ENCODE results near the gene ADD1.

ADD1 gene

DNA sequence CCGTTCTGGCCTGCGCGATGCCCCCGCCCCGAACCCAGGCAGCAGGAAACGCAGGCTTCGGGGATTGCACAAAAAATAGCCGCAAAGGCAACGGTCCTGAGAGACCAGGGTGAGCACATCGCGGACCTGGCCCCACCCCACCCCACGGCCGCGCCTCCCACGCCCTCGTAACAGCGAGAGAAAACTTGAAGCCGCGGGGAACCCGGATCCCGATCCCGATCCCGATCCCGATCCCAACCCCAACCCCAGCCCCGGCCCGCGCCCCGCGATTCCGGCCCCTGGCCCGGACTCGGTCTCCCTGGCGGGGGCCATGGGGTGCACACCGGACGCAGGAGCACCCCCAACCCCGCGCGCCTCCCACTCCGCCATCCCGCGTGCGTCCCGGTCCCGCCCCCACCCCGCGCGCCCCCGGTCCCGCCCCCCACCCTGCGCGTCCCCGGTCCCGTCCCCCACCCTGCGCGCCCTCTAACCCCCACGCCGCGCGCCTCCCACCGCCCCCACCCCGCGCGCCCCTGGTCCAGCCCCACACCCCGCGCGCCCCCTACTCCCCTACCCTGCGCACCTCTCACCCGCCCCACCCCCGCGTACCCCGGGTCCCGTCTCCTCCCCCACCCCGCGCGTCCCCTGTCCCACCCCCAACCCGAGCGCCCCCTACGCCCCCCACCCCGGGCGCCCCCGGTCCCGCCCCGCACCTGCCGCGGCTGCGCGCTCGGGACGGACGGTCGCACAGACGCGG is 90.6 kb downstream of the ADD1 start:
- TF ChIP-seq, protein P1, sequence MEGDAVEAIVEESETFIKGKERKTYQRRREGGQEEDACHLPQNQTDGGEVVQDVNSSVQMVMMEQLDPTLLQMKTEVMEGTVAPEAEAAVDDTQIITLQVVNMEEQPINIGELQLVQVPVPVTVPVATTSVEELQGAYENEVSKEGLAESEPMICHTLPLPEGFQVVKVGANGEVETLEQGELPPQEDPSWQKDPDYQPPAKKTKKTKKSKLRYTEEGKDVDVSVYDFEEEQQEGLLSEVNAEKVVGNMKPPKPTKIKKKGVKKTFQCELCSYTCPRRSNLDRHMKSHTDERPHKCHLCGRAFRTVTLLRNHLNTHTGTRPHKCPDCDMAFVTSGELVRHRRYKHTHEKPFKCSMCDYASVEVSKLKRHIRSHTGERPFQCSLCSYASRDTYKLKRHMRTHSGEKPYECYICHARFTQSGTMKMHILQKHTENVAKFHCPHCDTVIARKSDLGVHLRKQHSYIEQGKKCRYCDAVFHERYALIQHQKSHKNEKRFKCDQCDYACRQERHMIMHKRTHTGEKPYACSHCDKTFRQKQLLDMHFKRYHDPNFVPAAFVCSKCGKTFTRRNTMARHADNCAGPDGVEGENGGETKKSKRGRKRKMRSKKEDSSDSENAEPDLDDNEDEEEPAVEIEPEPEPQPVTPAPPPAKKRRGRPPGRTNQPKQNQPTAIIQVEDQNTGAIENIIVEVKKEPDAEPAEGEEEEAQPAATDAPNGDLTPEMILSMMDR (IDR thresholded peaks at IDR 0.05; ENCODE audit: control extremely low read depth, extremely low read depth, low read depth, missing control alignments): no peak
- CTCF ChIA-PET: interaction anchor here (1.5 to 2.6 kb wide), 2 partner anchors 10 to 28 kb away, joined by 6 to 11 read pairs; partner anchors contain the start of genes GRK4 and NOP14
- DNase-seq (ENCODE audit: extremely low spot score): peak; percentile 59
- POLR2A ChIA-PET: no interaction called here

DNA sequence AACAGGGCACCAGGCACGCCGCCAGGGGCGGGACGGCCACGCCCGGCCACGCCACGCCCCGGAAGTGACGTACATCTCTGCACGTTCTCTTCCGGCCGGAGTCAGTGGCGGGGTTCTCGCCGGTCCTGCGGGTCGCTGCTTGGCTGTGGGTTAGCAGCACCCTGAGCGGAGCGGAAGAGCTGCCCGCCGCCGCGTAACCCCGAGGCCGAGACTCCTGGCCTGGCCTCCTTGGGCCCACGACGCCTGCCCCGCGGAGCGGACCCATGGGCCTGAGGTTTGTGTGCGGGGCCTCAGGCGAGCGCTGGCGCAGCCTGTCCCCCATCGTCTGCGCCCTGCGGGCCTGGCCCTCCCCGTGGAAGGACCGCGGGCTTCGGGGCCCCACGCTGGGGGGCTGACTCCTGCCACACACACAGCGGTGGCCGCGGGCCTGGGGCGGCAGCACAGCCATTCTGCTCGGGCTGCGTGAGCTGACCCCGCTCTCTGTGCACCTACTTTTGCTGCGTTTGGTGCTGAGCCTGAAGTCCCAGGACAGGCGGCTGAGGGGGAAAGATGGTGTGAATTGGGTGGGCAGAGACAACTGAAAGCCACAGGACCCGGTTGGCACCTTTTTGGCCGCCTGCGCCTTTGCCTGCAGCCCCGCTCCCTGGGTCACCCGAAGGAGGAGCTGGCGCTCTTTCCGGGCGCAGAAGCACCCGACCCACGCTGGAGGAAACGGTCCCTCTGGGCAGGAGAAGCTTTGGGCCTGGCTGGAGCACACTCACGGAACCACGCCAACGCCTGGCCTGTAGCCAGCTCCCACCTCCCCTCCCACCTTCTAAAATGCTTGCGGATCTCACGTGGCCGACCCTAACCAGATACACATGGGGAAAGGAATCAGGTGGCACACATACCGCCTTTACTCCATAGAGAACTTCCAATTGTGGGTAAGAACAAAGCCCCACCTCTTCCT is 91.4 kb downstream of the ADD1 start:
- TF ChIP-seq, protein P1 (IDR thresholded peaks at IDR 0.05; ENCODE audit: control extremely low read depth, extremely low read depth, low read depth, missing control alignments): peak; percentile 31
- CTCF ChIA-PET: interaction anchor here (0.9 to 2.8 kb wide), 11 partner anchors 10 to 171 kb away, joined by 3 to 27 read pairs (median 6); partner anchors contain the start of genes GRK4 and NOP14
- POLR2A ChIA-PET: interaction anchor here (0.5 to 3.9 kb wide), 10 partner anchors 10 to 189 kb away, joined by 3 to 19 read pairs (median 6); partner anchors contain the start of genes GRK4 and NOP14
- peak; percentile 95 for DNase-seq (ENCODE audit: extremely low spot score)

DNA sequence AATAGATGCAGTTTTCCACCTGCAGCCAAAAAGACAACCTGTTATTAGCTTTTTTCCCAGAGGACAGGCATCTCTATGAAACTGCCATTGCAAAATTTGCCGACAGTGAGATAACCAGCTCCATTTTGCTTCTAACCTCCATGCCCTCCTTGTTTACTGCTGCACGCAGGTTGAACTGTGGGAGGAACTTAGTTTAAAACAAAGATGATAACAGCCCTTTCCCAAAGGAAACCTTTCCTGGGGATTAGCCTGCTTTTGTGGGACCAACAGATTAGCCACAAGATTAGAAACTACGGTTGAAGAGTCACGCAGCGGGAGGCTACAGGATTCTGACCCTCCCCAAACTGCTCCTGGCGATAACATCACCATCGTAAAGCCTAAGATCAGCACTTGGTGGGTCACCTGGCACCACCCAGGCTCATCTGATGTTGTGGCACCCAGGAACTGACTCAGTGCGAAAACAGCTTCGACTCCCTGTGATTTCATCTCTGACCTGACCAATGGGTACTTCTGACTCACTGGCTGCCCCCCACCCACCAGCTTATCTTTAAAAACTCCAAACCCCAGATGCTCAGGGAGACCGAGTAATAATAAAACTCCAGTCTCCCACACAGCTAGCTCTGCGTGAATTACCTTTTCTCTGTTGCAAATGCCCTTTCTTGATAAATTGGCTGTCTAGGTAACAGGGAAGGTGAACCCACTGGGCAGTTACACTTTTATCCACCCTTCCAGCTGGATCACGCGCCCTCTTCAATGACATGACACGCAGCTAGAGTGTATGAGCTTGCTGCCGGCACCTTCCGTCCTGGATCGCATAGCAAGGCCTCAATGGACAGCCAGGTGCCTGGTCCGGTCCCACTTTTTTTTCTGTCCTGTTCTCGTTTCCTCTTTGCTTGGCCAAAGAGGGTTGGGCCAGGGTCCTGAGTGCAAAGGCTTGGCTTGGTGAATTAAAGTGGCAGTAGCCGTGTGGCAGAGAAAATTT is 92.4 kb downstream of the ADD1 start:
- TF ChIP-seq, protein P1 (IDR thresholded peaks at IDR 0.05; ENCODE audit: control extremely low read depth, extremely low read depth, low read depth, missing control alignments): no peak
- ChIA-PET CTCF (interaction anchor here (0.9 to 2.8 kb wide), 15 partner anchors 9 to 180 kb away, joined by 3 to 27 read pairs (median 4); partner anchors contain the start of genes GRK4, NOP14 and TNIP2), POLR2A (interaction anchor here (0.5 to 3.9 kb wide), 12 partner anchors 11 to 401 kb away, joined by 3 to 19 read pairs (median 5); partner anchors contain the start of genes GRK4 and NOP14)
- DNase-seq (ENCODE audit: extremely low spot score): peak; percentile 43

DNA sequence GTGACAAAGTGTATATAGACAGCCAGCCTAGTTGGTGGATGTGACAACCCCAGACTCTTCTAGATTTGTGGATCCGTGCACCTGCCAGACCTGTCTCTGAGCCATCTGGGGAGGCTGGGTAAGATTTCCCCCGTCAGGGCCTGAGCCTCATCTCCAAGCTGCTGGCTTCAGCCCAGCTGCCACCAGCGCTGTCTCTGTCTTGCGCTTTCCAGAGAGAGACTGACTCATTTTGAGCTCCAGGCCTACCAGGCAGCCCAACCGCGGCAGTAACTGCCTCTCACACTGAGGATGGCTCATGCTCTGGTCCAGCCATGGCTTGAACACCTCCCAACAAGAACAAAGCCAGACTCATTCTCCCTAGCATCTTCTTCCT is 93.1 kb downstream of the ADD1 start:
- DNase-seq (ENCODE audit: extremely low spot score): peak; percentile 59
- ChIA-PET CTCF (interaction anchor here (0.9 to 2.8 kb wide), 13 partner anchors 8 to 181 kb away, joined by 3 to 27 read pairs (median 4); partner anchors contain the start of genes NOP14 and TNIP2), POLR2A (interaction anchor here (0.6 to 3.9 kb wide), 8 partner anchors 12 to 190 kb away, joined by 3 to 19 read pairs (median 6); partner anchors contain the start of genes GRK4 and NOP14)
- TF ChIP-seq, protein P1 (IDR thresholded peaks at IDR 0.05; ENCODE audit: control extremely low read depth, extremely low read depth, low read depth, missing control alignments): no peak

DNA sequence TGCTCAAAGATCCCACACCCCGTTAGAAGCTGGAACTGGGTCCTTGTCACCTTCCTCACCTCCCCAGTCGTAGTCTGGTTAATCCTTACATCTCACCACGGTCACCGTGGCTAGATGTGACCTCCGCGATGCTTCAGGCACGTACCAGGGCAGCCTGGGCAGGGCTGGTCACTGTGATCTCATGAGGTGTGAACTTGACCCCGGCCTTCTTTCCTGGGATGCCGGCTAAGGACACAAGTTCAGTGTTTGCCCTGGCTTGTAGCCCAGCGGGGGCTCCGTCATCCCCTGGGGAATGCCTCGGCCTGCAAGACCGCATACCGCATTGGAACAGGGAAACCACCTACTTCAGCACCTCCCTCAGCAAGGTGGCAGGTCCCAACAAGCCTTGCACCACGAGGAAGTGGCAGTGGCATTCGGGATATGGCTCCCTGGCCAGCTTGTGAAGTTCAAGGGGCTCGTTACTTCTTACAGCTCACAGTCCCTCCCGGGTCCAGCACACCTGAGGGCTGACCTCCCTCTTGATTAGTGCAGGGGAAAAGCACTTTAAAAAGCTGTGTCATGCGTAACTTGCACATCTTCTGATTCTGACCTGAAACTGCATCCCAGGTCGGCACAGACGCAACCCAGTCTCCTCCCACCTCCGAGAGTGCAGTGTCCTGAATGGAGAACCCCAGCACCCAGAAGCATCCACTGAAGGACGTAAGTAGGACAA is 93.7 kb downstream of the ADD1 start:
- peak; percentile 47 for DNase-seq (ENCODE audit: extremely low spot score)
- ChIA-PET POLR2A (interaction anchor here (0.6 to 3.9 kb wide), 6 partner anchors 12 to 191 kb away, joined by 3 to 19 read pairs (median 8); partner anchors contain the start of genes GRK4 and NOP14), CTCF (interaction anchor here (0.9 to 3.2 kb wide), 10 partner anchors 11 to 175 kb away, joined by 3 to 27 read pairs (median 4); partner anchors contain the start of gene NOP14)
- TF ChIP-seq, protein P1 (IDR thresholded peaks at IDR 0.05; ENCODE audit: control extremely low read depth, extremely low read depth, low read depth, missing control alignments): no peak

Data from GM10248 (cell line).